HG02870 (cell line): ENCODE measurements around the gene BCOR.

Source experiments
- ATAC-seq: cut with Tn5 transposase; IDR thresholded peaks from one replicate; pipeline ENCODE4 v1.9.1; 2021; ENCODE audit warnings: mild to moderate bottlenecking, moderate library complexity; ENCODE audit not compliant: unreplicated experiment

The BCOR gene

DNA sequence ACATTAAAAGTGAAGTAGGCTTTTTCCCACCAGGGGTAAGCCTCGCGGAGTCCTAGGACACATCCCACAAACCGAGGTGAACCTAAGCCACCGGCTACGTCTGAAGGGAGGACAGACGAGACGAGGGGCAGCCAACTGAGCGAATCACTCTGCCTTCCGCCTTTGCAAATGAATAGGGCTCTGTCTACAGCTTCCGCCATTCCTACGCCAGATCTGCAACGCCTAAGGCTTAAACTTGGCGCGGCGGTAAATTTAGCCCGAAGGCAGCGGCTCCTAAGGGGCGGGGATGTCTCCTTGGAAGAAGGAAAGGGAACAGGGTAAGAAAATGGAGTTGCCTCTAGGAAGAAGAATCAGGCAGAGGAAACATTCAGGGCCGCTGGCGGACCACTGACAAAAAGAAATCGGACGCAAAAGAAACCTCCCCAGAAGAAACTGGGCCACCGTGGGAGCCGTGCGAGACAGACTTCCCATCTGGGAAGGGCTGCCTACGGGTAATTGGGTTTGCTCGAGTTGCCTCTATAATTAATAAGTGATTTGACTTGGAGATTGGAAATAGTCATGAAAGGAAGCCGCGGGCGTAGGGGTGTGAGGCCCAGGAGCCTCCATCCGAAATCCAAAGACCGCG lies 90.5 kb downstream of the BCOR start:
- no peak for ATAC-seq

DNA sequence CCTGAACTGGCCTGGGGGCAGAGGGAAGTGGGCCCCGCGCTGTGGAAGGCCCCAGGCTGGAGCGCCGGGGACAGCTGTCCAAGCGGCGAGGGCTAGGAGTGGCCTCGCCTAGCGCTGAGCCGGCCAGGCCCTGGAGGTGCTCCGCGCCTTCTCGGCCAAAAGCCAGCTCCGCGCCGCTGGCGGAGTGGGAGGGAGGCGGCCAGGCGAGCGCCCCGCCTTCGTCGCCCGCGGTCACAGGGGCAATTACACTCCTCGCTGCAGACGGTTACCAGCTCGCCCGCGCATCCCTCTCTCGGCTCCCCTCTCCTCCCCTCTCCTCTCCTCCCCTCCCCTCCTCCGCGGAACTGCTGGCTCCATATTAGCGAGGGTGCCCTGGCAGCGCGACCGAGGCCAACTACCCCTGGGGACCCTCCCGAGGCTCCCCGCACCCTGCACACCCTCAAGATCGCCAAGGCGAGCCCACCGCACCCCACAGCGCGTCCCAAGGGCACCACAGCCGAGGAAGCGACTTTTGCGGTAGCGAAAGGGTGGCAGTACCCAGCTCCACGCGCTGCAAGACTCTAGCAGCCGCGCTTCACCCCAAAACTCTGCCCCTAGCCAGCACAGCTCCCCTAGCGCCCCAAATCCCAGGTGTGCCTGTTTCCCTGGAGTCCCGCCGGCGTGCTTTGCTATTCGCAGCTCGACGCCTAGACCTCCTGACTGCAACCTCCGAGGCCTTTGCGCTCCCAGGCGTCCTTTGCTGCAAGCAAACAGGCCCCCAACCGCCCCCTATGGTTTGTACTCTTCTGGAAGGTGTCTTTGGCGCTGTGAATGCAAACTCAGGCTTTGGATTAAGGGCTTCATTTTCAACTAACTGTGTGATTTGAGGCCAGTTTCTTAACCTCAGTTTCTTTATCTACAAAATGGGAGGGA lies 91.4 kb downstream of the BCOR start:
- no peak for ATAC-seq

DNA sequence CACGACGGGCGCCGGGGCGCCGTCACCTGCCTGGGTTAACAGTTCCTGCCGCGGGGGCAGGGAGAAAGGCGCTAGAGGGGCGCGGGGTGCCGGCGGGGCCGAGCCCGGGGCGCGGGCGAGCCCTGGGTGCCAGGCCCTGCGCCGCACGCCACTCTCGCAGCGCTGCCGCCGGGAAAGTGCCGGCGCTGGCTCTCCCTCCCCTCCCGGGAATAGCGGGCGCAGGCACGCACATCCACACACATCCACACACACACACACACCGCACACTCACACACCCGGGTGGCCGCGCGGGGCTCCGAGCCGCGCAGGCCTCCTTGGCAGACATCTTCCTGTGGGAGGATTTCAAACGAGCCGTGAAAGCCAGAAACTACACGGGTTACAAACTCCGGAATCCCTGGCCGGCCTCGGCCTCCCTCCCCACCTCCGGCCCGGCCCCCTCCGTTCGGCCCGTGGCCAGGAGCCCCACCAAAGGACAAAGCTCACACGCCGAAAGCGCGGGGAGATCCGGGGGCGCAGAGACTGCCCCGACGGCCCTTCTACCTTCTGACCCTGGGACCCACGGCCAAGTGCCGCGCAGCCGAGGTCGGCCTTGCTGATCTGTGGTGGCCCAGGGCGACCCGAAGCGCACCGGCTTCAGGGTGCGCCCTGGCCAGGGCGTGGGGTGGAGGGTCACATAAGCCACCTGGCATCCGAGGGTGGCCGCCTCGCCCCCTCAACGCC lies 92.3 kb downstream of the BCOR start:
- no peak for ATAC-seq

- ATAC-seq, result no peak
These were observed 92.9 kb downstream of the BCOR start for GRCh38 chrX:40004921-40005291.

DNA sequence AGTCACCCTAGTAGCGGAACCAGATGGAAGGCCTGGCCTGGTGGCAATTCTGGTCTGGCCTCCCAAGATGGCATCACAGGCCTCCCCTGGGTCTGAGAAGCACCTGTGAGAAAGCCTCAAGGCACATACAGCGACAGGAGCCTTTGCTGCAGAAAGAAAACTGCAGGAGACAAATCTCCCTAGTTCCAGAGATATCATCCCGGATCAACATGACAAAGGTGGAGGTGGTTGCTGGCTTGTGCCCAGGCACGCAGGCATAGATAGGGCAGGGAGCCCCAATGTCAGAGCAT lies 93.6 kb downstream of the BCOR start:
- ATAC-seq, result no peak

GRCh38 chrX:40003428-40004245 lies 94.1 kb downstream of the BCOR start:
- no peak for ATAC-seq

DNA sequence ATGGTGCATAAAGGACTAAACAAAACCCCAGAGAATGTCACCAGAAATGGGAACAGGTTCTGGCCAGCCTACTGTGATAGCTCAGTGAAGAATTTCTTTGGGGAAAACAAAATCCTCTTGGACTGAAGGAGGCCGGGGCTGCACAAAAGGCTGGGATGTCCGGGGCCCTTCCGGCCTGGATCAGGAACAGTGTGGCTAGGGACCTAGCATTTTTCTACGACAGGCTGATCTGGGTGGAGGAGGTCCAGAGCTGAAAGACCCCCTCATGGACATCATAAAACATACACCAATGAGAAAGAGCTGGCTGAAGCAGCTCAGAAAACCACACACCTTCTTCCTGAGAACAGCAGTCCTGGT lies 94.7 kb downstream of the BCOR start:
- ATAC-seq, result no peak
